Body of pancreas (tissue), 4 donors: ENCODE data around the gene CCNL2. TPM values are rescaled to one million over a fixed set of nuclear protein-coding genes. Genes with fewer than 3 reads are reported as not detected.
A peak's percentile ranks its signal among the peaks of the same experiment; 100 is the strongest.
"Not testable (repeated sequence)": the region's sequence is repeated elsewhere in the genome, so short reads cannot be mapped to it uniquely, and the experiment has no call there.

ENCODE experiments used
- ATAC-seq: fragments of 150-250 bp; one replicate; pipeline ENCODE4 v1.9.1; 2016
- DNase-seq, 4 donors: peaks; one replicate each; pipeline ENCODE4 v3.0.0-alpha.2; 2019
- H3K27ac ChIP-seq, 4 donors: fragments of 200-600 bp; sonication (generic); 1 replicate in 3 of 4; 2 replicates in 1 of 4; pipeline versions ENCODE4 v1.5.1 to v1.6.1; 2016 to 2019; ENCODE audit warnings: mild to moderate bottlenecking in 1 of 4, mixed read lengths in 1 of 4, moderate library complexity in 1 of 4
- H3K27me3 ChIP-seq, 2 donors: fragments of 200-600 bp; sonication (generic); one replicate each; pipeline ENCODE4 v1.6.0; 2016; ENCODE audit warnings: mild to moderate bottlenecking in 1 of 2
- H3K36me3 ChIP-seq, 2 donors: fragments of 200-600 bp; sonication (generic); replicated peaks in 1 of 2; 2 replicates each; pipeline ENCODE4 v1.5.1; 2016; ENCODE audit warnings: low read depth in 2 of 2; ENCODE audit not compliant: insufficient read depth in 1 of 2
- H3K4me1 ChIP-seq: fragments of 200-600 bp; sonication (generic); one replicate; pipeline ENCODE4 v1.6.0; 2016
- H3K4me3 ChIP-seq, 2 donors: fragments of 200-600 bp; sonication (generic); 1 replicate in 1 of 2; 2 replicates in 1 of 2; pipeline ENCODE4 v1.5.1; 2016 to 2019
- H3K9me3 ChIP-seq, 3 donors: fragments of 200-600 bp; sonication (generic); 1 replicate in 2 of 3; 2 replicates in 1 of 3; pipeline ENCODE4 v1.5.1; 2016
- CTCF ChIP-seq, 7 experiments: fragments of 450-650 bp in 4 of 7; fragments of 200-600 bp in 3 of 7; sonication (generic) in 3 of 7; IDR thresholded peaks; one replicate each; pipeline ENCODE4 v1.5.1; 2016 to 2019; ENCODE audit warnings: antibody characterized with exemption in 7 of 7
- POLR2A ChIP-seq, 3 donors: fragments of 450-650 bp; IDR thresholded peaks; one replicate each; pipeline ENCODE4 v1.6.1; 2016; ENCODE audit warnings: antibody characterized with exemption in 3 of 3, mild to moderate bottlenecking in 2 of 3
- WGBS, 2 donors: methylation state at CpG; one replicate each; pipeline ENCODE4 v1.1.5; 2017; 5-methylcytosine and 5-hydroxymethylcytosine counted together
- intact Hi-C: fragments of 100-400 bp; cut with DNase I; formaldehyde crosslinking; loops from one replicate; pipeline ENCODE4 v1.15.1; 2023
- total RNA-seq, 2 donors: library from RNA; depleted of rRNA; stranded (reverse); fragments of >200 nt; gene quantifications; one replicate each; pipeline ENCODE4 v1.1.0, GENCODE V29; 2016

Gene CCNL2
- total RNA-seq, 2 donors from 2014 or later, result 225 to 246 TPM

DNA sequence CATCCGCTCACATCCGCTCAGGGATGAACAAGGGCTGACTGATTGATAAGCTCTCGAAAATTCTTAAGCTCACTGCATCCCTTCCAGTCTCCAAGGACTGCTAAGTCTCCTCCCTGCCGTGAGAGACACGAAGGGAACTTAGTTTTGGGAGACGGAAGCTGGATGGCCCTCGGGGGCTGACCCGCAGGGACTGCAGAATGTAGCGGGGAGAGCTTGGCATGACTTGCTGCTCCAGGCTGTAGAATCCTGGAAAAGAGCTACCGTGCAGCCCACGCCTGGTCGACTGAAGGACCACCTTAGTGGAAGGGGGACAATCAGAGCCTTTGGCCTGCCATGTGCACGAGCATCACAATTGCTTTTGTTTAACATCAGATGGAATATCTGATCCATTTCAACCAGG, 16.6 kb upstream of the CCNL2 start:
- WGBS, 2 donors, result 76 to 88% methylated on average over 13 of the region's 13 CpGs
- no peaks in the 10 kb centered on the region for H3K36me3 ChIP-seq

GRCh38 chr1:1412311-1412902, 13.3 kb upstream of the CCNL2 start:
- intact Hi-C loops, H3K4me3 ChIP-seq, ATAC-seq, H3K27ac ChIP-seq, H3K27me3 ChIP-seq, H3K9me3 ChIP-seq, H3K36me3 ChIP-seq, DNase-seq: not testable (repeated sequence)
- 92% methylated on average over 11 of the region's 11 CpGs for WGBS, 2 donors
- peaks cover 29% of the 10 kb centered on the region for H3K4me1 ChIP-seq

More for the DNA sequence above, 16.6 kb upstream of the CCNL2 start:
- intact Hi-C loops, result no loop called here
- no peak for TF ChIP-seq POLR2A (IDR thresholded peaks at IDR 0.05)
- no peak for TF ChIP-seq CTCF (IDR thresholded peaks at IDR 0.05)
- no peak overlapping the region for H3K27ac ChIP-seq
- ATAC-seq (no peak), DNase-seq (no peak)
- no peak overlapping the region for H3K4me3 ChIP-seq
- H3K4me1 ChIP-seq, result peaks cover 37% of the 10 kb centered on the region
- H3K27me3 ChIP-seq, result no peaks in the 10 kb centered on the region
- no peaks in the 10 kb centered on the region for H3K9me3 ChIP-seq

DNA sequence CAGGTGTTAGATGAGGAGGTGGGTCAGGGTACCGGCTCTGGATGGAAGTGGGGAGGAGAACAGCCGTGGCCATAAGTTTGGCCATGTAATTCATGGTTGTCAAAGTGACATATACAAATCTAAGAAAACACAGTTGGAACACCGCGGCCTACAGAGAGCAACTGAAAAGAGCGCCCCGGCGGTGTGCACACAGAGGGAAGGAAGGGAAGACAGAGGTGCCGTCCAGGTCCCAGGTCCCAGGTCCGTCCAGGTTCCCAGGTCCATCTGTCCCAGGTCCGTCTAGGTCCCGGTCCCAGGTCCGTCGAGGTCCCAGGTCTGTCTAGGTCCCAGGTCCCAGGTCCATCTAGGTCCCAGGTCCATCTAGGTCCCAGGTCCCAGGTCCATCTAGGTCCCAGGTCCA, 12.5 kb upstream of the CCNL2 start:
- peaks cover 26% of the 10 kb centered on the region for H3K4me1 ChIP-seq
- WGBS, 2 donors, result 89 to 94% methylated on average over 10 to 13 of the region's 13 CpGs
- ATAC-seq (no peak), DNase-seq (no peak)
- no peak overlapping the region for H3K27ac ChIP-seq
- no peaks in the 10 kb centered on the region for H3K27me3 ChIP-seq
- no peak overlapping the region for H3K4me3 ChIP-seq
- TF ChIP-seq POLR2A (IDR thresholded peaks at IDR 0.05) (no peak), CTCF (IDR thresholded peaks at IDR 0.05) (no peak)
- intact Hi-C loops, result no loop called here
- no peaks in the 10 kb centered on the region for H3K9me3 ChIP-seq
- H3K36me3 ChIP-seq, result no peaks in the 10 kb centered on the region

DNA sequence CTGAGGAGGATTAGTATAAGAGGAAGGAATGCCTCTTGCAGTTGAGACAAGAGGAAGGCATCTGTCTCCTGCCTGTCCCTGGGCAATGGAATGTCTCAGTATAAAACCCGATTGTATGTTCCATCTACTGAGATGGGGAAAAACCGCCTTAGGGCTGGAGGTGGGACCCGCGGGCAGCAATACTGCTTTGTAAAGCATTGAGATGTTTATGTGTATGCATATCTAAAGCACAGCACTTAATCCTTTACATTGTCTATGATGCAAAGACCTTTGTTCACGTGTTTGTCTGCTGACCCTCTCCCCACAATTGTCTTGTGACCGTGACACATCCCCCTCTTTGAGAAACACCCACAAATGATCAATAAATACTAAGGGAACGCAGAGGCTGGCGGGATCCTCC, 11.1 kb upstream of the CCNL2 start:
- H3K9me3 ChIP-seq, intact Hi-C loops: not testable (repeated sequence)
- WGBS, 2 donors, result 70 to 81% methylated on average over 8 of the region's 8 CpGs

DNA sequence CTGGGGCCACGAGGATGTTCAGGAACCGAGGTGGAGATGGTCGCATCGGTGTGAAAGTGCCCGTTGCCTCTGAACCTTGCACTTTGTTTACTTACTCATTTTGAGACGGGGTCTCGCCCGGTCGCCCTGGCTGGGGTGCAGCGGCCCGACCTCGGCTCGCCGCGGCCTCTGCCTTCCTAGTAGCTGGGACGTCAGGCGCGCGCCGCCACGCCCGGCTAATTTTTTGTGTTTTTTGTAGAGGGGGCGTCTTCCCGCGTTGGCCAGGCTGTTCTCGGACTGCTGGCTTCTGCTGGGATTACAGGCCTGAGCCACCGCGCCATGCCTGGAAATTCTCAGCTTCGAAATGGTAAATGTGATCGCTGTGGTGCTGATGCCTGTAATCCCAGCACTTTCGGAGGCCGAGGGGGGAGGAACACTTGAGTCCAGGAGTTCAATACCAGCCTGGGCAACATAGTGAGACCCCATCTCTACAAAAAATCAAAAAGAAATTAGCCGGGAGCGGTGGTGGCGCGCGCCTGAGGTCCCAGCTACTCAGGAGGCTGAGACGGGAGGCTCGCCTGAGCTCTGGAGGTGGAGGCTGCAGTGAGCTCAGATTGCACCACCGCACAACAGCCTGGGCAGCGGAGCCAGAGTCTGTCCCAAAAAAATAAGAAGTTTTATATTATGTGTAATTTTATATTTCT, 8.6 kb upstream of the CCNL2 start:
- no peak for DNase-seq
- intact Hi-C loops, result no loop called here
- H3K27ac ChIP-seq, result peak overlapping the region; percentile 33 to 89 (median 72)

More for the DNA sequence above, 11.1 kb upstream of the CCNL2 start:
- DNase-seq, H3K27me3 ChIP-seq, H3K4me3 ChIP-seq, H3K27ac ChIP-seq, ATAC-seq, H3K36me3 ChIP-seq: not testable (repeated sequence)
- H3K4me1 ChIP-seq, result peaks cover 34% of the 10 kb centered on the region

More for the DNA sequence above, 8.6 kb upstream of the CCNL2 start:
- Histone ChIP-seq H3K4me1 (peaks cover 38% of the 10 kb centered on the region), H3K4me3 (peak overlapping the region; percentile 98 to 99), H3K27me3 (no peaks in the 10 kb centered on the region), H3K36me3 (peaks cover 0 to 5% of the 10 kb centered on the region in 2 donors), H3K9me3 (no peaks in the 10 kb centered on the region)
- TF ChIP-seq CTCF (IDR thresholded peaks at IDR 0.05) (peak in 2 of 7 experiments; percentile 17 to 28), POLR2A (IDR thresholded peaks at IDR 0.05) (no peak)
- peak; percentile 10 for ATAC-seq
- 8 to 19% methylated on average over 21 to 37 of the region's 41 CpGs for WGBS, 2 donors
